ENCODE measurements around the gene SRD5A1.

Gene SRD5A1

GRCh38 chr5:6632888-6633468 lies at the start of gene SRD5A1, which contains the start of gene NSUN2:
SRD5A1 (plus strand) TSS chr5:6633440; CDS start chr5:6633577, 137 bp downstream.
NSUN2 (minus strand) TSS chr5:6633044; CDS start chr5:6632979, 65 bp downstream.
- peak; percentile 93 for DNase-seq (ENCODE audit: low spot score)

GRCh38 chr5:6584101-6584645 lies 49.1 kb upstream of the SRD5A1 start:
- DNase-seq (ENCODE audit: low spot score), result no peak

- DNase-seq (ENCODE audit: low spot score), result no peak
Observed at GRCh38 chr5:6584727-6585126, 48.5 kb upstream of the SRD5A1 start.

- no peak for DNase-seq (ENCODE audit: low spot score)
Observed at GRCh38 chr5:6585168-6585567, 48.1 kb upstream of the SRD5A1 start.

GRCh38 chr5:6585939-6586646 lies 47.1 kb upstream of the SRD5A1 start:
- no peak for DNase-seq (ENCODE audit: low spot score)

GRCh38 chr5:6586647-6587042 lies 46.6 kb upstream of the SRD5A1 start:
- no peak for DNase-seq (ENCODE audit: low spot score)

GRCh38 chr5:6587171-6587570 lies 46.1 kb upstream of the SRD5A1 start:
- DNase-seq (ENCODE audit: low spot score), result no peak

- DNase-seq (ENCODE audit: low spot score), result no peak
Observed at GRCh38 chr5:6590581-6590980, 42.7 kb upstream of the SRD5A1 start.

- DNase-seq (ENCODE audit: low spot score), result no peak
Observed at GRCh38 chr5:6591671-6592288, 41.5 kb upstream of the SRD5A1 start.

GRCh38 chr5:6592601-6593000 lies 40.6 kb upstream of the SRD5A1 start:
- no peak for DNase-seq (ENCODE audit: low spot score)

GRCh38 chr5:6593148-6594016 lies 39.9 kb upstream of the SRD5A1 start:
- DNase-seq (ENCODE audit: low spot score), result no peak

GRCh38 chr5:6594066-6594465 lies 39.2 kb upstream of the SRD5A1 start:
- no peak for DNase-seq (ENCODE audit: low spot score)

GRCh38 chr5:6595405-6595804 lies 37.8 kb upstream of the SRD5A1 start:
- DNase-seq (ENCODE audit: low spot score), result no peak

GRCh38 chr5:6596388-6596787 lies 36.9 kb upstream of the SRD5A1 start:
- DNase-seq (ENCODE audit: low spot score), result no peak

GRCh38 chr5:6597557-6597956 lies 35.7 kb upstream of the SRD5A1 start:
- DNase-seq (ENCODE audit: low spot score), result no peak

GRCh38 chr5:6598351-6598900 lies 34.8 kb upstream of the SRD5A1 start:
- DNase-seq (ENCODE audit: low spot score), result no peak

GRCh38 chr5:6599739-6600138 lies 33.5 kb upstream of the SRD5A1 start:
- DNase-seq (ENCODE audit: low spot score), result no peak

GRCh38 chr5:6601271-6601670 lies 32.0 kb upstream of the SRD5A1 start:
- DNase-seq (ENCODE audit: low spot score), result no peak

- no peak for DNase-seq (ENCODE audit: low spot score)
Observed at GRCh38 chr5:6601816-6602215, 31.4 kb upstream of the SRD5A1 start.

- DNase-seq (ENCODE audit: low spot score), result no peak
Observed at GRCh38 chr5:6602441-6602840, 30.8 kb upstream of the SRD5A1 start.

GRCh38 chr5:6603643-6604042 lies 29.6 kb upstream of the SRD5A1 start:
- no peak for DNase-seq (ENCODE audit: low spot score)

GRCh38 chr5:6604341-6604740 lies 28.9 kb upstream of the SRD5A1 start:
- DNase-seq (ENCODE audit: low spot score), result no peak

Measured in putamen (tissue), 1 donor.